Fibroblast of skin of right biceps (primary cell): ENCODE data around the gene COL5A1.
A peak's percentile ranks its signal among the peaks of the same experiment; 100 is the strongest.
"Not testable (repeated sequence)": the region's sequence is repeated elsewhere in the genome, so short reads cannot be mapped to it uniquely, and the experiment has no call there.

Source experiments
- DNase-seq: peaks from one replicate; pipeline ENCODE4 v3.0.0-alpha.2; 2013

COL5A1 gene

GRCh38 chr9:134679616-134680392 is 38.2 kb downstream of the COL5A1 start:
- DNase-seq = no peak

GRCh38 chr9:134680393-134681060 is 38.9 kb downstream of the COL5A1 start:
- no peak for DNase-seq

DNA sequence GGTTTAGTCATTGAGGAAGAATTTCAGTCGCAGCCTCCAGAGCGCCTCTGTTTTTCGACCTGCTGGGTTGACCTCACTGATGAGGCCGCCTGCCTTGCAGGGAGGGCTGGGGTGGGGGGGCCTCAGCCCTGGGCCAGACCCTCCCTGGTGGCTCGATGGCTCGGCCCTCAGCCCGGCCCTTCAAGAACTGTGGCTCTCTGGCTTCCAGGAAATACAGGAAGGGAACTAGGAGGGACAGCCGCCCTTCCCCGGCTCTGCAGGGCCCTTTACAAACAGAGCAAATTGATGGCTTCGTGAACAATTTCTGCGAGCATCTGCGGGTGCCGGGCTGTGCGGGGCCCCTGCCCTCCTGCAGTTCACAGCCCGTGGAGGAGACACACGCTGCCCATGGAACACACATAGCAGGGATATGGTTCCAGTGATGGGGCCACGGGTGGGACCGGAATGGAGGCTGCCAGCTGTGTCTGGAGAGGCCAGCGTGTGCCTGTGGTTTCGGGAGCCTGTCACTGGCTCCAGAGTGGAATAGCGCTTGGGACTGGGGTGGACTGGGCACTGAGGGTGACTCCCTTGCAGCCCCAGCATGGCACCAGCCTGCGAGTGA is 39.6 kb downstream of the COL5A1 start:
- DNase-seq = peak; percentile 56

DNA sequence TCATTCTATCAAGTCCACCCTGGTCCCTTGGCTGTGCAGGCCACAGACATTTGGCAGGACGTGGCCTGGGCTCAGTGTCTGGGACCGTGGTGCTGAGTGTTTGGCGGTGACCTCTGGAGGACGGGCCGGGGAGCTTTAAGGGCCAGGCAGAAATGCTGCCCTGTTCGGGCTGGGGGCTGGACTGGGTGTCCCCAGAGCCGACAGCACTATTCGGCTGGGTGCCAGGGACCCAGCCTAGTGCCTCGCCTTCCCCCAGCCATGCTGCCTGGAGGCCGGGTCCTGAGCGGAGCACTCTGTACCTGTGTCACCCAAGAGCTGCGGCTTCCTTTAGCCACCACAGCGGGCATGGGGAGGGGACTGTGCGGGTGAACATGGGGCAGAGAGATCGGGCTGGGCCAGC is 40.4 kb downstream of the COL5A1 start:
- no peak for DNase-seq

- no peak for DNase-seq
Measured at GRCh38 chr9:134682651-134683364, 41.2 kb downstream of the COL5A1 start.

DNA sequence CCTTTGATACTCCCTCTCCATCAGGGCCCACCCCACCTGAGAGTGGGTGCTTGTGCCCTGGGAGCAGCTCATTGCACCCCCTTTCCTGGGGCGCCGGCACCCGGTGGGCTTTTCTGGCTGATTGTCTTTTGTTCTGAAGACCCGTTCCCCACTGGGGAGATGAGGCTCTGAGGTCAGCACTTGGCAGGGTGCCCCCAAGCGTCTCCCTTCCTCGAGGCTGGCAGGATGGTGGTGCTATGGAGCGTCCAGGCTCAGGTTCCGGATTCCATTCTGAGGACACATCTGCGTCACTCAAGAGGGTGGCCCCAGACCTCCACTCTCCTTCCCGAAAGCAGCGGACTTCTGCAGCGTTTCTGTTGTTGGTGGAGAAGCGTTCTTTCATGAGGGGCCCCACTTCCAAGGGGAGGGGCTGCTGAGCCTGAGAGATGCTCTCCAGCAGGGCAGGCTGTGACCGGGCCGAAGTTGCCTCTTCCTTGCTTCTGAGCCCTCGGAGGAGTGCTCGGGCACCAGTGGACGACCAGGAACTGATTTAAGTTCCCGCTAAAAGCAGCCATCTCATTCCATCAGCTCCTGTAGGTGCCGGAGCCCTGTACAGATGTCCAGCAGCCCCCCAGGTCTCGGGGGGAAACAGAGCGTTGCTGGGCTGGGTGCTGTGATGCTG is 42.2 kb downstream of the COL5A1 start:
- no peak for DNase-seq

DNA sequence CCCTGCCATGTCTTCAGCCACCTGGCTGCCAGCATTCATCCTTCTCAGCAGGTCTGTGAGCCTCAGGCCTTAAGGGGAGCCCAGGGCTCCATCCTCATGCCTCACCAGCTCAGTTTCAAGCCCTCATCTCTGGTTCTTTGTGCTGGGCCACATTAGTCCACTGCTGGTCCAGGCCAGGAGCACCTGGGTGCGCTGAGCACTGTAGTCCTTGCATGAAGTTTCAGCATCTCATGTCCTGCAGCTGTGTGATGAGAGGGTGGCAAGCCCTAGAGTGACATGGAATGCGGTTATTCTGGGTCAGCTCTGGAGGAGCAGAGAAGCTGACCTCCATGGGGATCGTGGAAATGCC is 42.7 kb downstream of the COL5A1 start:
- no peak for DNase-seq

GRCh38 chr9:134684941-134685340 is 43.3 kb downstream of the COL5A1 start:
- DNase-seq = not testable (repeated sequence)

DNA sequence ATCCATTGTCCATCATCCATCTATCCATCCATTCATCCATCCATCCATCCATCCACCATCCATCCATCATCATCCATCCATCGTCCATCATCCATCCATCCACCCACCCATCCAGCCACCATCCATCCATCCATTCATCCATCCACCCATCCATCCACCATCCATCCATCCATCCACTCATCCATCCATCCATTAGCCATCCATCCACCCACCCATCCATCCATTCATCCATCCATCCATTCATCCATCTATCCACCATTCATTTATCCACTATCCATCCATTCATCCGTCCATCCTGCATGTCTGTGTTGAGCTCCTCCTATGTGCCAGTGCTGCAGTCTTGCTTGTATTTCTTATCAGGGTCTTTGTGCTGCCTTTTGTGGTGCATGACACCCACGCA is 44.2 kb downstream of the COL5A1 start:
- no peak for DNase-seq

GRCh38 chr9:134686896-134687295 is 45.3 kb downstream of the COL5A1 start:
- DNase-seq = no peak

- DNase-seq = no peak
Measured at GRCh38 chr9:134687556-134687955, 46.0 kb downstream of the COL5A1 start.

GRCh38 chr9:134688231-134688630 is 46.6 kb downstream of the COL5A1 start:
- DNase-seq = no peak

- DNase-seq = no peak
Measured at GRCh38 chr9:134688661-134689320, 47.2 kb downstream of the COL5A1 start.

GRCh38 chr9:134689321-134690181 is 47.9 kb downstream of the COL5A1 start:
- peak; percentile 36 for DNase-seq

DNA sequence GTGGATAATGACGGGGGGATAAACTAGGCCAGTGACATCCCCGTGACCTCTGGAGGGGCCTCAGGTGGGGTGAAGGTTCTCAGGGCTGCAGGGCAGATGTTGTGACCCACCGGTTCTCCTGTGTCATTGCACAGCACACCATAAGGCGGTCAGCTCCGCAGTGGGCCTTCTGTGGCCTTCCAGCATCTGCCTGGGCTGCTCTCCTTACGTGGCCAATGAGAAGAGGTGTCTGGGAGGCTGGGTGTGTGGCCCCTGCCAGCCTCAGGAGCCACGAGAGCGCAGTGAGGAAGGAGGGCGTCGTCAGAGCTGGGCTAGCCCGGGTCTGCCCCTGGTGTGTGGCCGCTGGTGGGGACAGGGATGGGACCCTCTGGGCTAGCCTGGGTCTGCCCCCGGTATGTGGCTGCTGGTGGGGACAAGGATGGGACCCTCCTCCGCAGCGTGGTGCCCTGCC is 48.7 kb downstream of the COL5A1 start:
- no peak for DNase-seq

GRCh38 chr9:134690946-134691694 is 49.5 kb downstream of the COL5A1 start:
- peak; percentile 66 for DNase-seq

- no peak for DNase-seq
Measured at GRCh38 chr9:134691695-134692572, 50.3 kb downstream of the COL5A1 start.

DNA sequence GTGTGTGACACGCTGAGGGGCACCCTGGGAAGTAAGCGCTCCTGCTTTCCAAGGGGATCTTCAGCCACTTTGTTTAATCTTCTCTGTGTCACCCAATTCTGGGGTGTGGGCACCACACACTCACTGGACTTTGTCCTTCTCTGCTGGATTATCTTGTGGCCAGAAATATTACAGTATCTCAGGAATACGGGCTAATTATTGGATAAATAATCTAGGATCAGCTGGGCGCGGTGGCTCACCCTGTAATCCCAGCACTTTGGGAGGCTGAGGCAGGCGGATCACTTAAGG is 50.9 kb downstream of the COL5A1 start:
- DNase-seq = no peak

- no peak for DNase-seq
Measured at GRCh38 chr9:134693011-134693410, 51.4 kb downstream of the COL5A1 start.
